Measurements from ENCODE around the gene NAV2.

NAV2 gene

DNA sequence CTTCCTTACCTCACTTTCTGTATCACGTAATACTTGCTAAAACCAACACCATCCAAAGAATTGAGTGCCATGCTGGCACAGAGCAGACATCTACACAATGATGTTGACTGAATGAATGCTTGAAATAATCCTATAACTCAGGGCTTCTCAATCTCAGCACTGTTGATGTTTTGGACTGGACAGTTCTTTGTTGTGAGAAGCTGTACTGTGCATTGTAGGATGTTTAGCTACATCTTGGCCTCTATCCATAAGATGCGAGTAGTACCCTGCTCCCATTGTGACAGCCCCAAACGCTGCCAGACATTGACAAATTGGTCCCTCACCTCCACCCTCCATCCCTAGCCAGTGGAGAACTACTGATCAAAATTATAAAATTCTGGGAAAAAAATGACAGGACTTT, 153.4 kb downstream of the NAV2 start:
- TF ChIP-seq ZFP30 (CRISPR knock-in tag; IDR thresholded peaks at IDR 0.05) (no peak), PATZ1 (CRISPR knock-in tag; IDR thresholded peaks at IDR 0.05; ENCODE audit: borderline replicate concordance) (no peak)
- TF ChIP-seq, protein P1, sequence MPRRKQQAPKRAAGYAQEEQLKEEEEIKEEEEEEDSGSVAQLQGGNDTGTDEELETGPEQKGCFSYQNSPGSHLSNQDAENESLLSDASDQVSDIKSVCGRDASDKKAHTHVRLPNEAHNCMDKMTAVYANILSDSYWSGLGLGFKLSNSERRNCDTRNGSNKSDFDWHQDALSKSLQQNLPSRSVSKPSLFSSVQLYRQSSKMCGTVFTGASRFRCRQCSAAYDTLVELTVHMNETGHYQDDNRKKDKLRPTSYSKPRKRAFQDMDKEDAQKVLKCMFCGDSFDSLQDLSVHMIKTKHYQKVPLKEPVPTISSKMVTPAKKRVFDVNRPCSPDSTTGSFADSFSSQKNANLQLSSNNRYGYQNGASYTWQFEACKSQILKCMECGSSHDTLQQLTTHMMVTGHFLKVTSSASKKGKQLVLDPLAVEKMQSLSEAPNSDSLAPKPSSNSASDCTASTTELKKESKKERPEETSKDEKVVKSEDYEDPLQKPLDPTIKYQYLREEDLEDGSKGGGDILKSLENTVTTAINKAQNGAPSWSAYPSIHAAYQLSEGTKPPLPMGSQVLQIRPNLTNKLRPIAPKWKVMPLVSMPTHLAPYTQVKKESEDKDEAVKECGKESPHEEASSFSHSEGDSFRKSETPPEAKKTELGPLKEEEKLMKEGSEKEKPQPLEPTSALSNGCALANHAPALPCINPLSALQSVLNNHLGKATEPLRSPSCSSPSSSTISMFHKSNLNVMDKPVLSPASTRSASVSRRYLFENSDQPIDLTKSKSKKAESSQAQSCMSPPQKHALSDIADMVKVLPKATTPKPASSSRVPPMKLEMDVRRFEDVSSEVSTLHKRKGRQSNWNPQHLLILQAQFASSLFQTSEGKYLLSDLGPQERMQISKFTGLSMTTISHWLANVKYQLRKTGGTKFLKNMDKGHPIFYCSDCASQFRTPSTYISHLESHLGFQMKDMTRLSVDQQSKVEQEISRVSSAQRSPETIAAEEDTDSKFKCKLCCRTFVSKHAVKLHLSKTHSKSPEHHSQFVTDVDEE (CRISPR knock-in tag; IDR thresholded peaks at IDR 0.05) = no peak
- TF ChIP-seq, protein P2, sequence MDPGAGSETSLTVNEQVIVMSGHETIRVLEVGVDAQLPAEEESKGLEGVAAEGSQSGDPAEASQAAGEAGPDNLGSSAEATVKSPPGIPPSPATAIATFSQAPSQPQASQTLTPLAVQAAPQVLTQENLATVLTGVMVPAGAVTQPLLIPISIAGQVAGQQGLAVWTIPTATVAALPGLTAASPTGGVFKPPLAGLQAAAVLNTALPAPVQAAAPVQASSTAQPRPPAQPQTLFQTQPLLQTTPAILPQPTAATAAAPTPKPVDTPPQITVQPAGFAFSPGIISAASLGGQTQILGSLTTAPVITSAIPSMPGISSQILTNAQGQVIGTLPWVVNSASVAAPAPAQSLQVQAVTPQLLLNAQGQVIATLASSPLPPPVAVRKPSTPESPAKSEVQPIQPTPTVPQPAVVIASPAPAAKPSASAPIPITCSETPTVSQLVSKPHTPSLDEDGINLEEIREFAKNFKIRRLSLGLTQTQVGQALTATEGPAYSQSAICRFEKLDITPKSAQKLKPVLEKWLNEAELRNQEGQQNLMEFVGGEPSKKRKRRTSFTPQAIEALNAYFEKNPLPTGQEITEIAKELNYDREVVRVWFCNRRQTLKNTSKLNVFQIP (CRISPR knock-in tag; IDR thresholded peaks at IDR 0.05; ENCODE audit: borderline replicate concordance, low read depth) = no peak
- no peak for ATAC-seq

DNA sequence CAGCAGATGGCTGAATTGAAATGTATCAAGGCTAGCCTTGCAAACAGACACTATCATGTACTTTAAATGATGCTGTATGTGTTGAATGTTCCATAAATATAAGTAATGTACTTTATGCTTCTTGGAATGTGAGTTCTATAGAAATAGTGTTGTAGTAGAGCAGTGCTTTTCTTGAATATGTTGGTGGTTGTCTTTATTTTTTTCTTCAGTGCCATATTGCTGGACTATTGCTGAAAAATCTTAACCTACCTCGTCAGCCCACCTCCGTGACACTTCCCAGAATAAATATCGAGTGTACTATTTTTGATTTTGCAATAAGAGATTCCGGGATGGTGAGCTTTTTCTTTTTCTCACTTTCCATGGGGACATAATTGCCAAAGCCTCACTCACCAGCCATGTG, 153.9 kb downstream of the NAV2 start:
- TF ChIP-seq, protein P1 (CRISPR knock-in tag; IDR thresholded peaks at IDR 0.05) = no peak
- no peak for TF ChIP-seq ZNF565 (CRISPR knock-in tag; conservative IDR thresholded peaks at IDR 0.05; ENCODE audit: low read depth)
- no peak for ATAC-seq

DNA sequence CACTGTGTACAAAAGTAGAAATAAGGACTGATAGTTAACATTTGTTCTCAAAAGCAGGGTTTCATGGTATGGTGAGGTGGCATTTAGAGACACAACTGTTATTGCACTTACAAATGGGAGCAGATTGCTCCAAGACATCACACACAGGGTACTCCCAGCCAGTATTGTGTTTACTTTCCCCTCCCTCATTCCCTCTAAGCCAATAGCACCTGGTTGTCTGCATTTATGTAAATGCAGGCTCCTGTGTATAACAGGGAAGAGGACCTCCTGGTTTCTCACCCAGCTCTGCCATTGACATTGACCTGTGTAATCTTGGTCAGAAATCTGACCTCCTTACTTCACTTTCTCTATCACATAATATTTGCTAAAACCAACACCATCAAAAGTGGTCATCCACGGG, 154.4 kb downstream of the NAV2 start:
- TF ChIP-seq BACH2 (CRISPR knock-in tag; IDR thresholded peaks at IDR 0.05; ENCODE audit: borderline replicate concordance) = no peak
- TF ChIP-seq, protein P2 (CRISPR knock-in tag; IDR thresholded peaks at IDR 0.05; ENCODE audit: borderline replicate concordance, low read depth) = no peak
- TF ChIP-seq ESRRG (CRISPR knock-in tag; IDR thresholded peaks at IDR 0.05) = no peak
- TF ChIP-seq ZNF565 (CRISPR knock-in tag; conservative IDR thresholded peaks at IDR 0.05; ENCODE audit: low read depth) = no peak
- TF ChIP-seq RARB (CRISPR knock-in tag; IDR thresholded peaks at IDR 0.05) = no peak
- no peak for TF ChIP-seq OSR1 (CRISPR knock-in tag; IDR thresholded peaks at IDR 0.05)
- no peak for TF ChIP-seq GLIS3 (CRISPR knock-in tag; IDR thresholded peaks at IDR 0.05)
- TF ChIP-seq, protein P3, sequence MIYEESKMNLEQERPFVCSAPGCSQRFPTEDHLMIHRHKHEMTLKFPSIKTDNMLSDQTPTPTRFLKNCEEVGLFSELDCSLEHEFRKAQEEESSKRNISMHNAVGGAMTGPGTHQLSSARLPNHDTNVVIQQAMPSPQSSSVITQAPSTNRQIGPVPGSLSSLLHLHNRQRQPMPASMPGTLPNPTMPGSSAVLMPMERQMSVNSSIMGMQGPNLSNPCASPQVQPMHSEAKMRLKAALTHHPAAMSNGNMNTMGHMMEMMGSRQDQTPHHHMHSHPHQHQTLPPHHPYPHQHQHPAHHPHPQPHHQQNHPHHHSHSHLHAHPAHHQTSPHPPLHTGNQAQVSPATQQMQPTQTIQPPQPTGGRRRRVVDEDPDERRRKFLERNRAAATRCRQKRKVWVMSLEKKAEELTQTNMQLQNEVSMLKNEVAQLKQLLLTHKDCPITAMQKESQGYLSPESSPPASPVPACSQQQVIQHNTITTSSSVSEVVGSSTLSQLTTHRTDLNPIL (CRISPR knock-in tag; IDR thresholded peaks at IDR 0.05; ENCODE audit: low read depth) = no peak
- TF ChIP-seq CSRNP3 (CRISPR knock-in tag; IDR thresholded peaks at IDR 0.05) = no peak
- no peak for TF ChIP-seq SNAI2 (CRISPR knock-in tag; IDR thresholded peaks at IDR 0.05)
- no peak for TF ChIP-seq ZNF8 (CRISPR knock-in tag; IDR thresholded peaks at IDR 0.05)
- TF ChIP-seq ZFP3 (CRISPR knock-in tag; IDR thresholded peaks at IDR 0.05) = no peak
- TF ChIP-seq ARNTL (CRISPR knock-in tag; IDR thresholded peaks at IDR 0.05; ENCODE audit: borderline replicate concordance, low read depth) = no peak
- no peak for TF ChIP-seq ZNF70 (CRISPR knock-in tag; IDR thresholded peaks at IDR 0.05)
- TF ChIP-seq ISL1 (CRISPR knock-in tag; IDR thresholded peaks at IDR 0.05) = no peak
- no peak for TF ChIP-seq PATZ1 (CRISPR knock-in tag; IDR thresholded peaks at IDR 0.05; ENCODE audit: borderline replicate concordance)
- TF ChIP-seq TCF4 (CRISPR knock-in tag; IDR thresholded peaks at IDR 0.05; ENCODE audit: borderline replicate concordance) = no peak
- TF ChIP-seq CSDC2 (CRISPR knock-in tag; IDR thresholded peaks at IDR 0.05) = no peak
- no peak for ATAC-seq

Measured in SK-N-SH treated with all-trans-retinoic acid at 6 μM for 48 hours (cell line).